Caco-2 (cell line): ENCODE results near the gene NEAT1. TPM values are rescaled to one million over a fixed set of nuclear protein-coding genes. Genes with fewer than 3 reads are reported as not detected.
"Not testable (repeated sequence)": the region's sequence is repeated elsewhere in the genome, so short reads cannot be mapped to it uniquely, and the experiment has no call there.

Experiments
- BruUV-seq: library from RNA; stranded (reverse); fragments of 400-500 nt; replicated peaks from 2 replicates; lab custom pipeline; 2021; lab: Mats Ljungman, UMichigan
- CTCF ChIA-PET: fragments of 300-600 bp; sonication (Branson Sonifier 250); formaldehyde crosslinking; loops from one replicate; lab custom pipeline; 2022; ENCODE audit warnings: antibody characterized with exemption; lab: Charles Lee
- POLR2A ChIA-PET: fragments of 300-600 bp; sonication (Branson Sonifier 250); formaldehyde crosslinking; loops from one replicate; lab custom pipeline; 2022; ENCODE audit warnings: antibody characterized with exemption; lab: Charles Lee
- DNase-seq, 2 experiments: peaks; one replicate each; pipeline versions ENCODE4 v3.0.0 to v3.0.0-alpha.2; 2020 to 2022
- H3K27me3 ChIP-seq: replicated peaks from 2 replicates; pipeline ENCODE4 v1.6.0; 2011; ENCODE audit warnings: low read length; ENCODE audit not compliant: control insufficient read depth, insufficient read depth
- H3K36me3 ChIP-seq: 2 replicates; pipeline ENCODE4 v1.5.1; 2011; ENCODE audit warnings: low read length; ENCODE audit not compliant: control insufficient read depth, insufficient read depth
- H3K4me1 ChIP-seq: fragments of 250-450 bp; sonication (Bioruptor Pico); 2 replicates; pipeline ENCODE4 v1.5.1; 2020; ENCODE audit warnings: mild to moderate bottlenecking
- H3K4me3 ChIP-seq: 2 replicates; pipeline ENCODE4 v1.5.1; 2011; ENCODE audit warnings: low read depth, mild to moderate bottlenecking, control low read depth, low read length
- H3K9me3 ChIP-seq: fragments of 250-450 bp; sonication (Bioruptor Pico); 2 replicates; pipeline ENCODE4 v1.5.1; 2020; ENCODE audit warnings: mild to moderate bottlenecking, moderate library complexity
- H3K27ac Mint-ChIP-seq: one replicate; pipeline ENCODE4 v1.8.0; 2022; ENCODE audit warnings: mixed read lengths; ENCODE audit not compliant: unreplicated experiment
- H3K27me3 Mint-ChIP-seq: one replicate; pipeline ENCODE4 v1.8.0; 2022; ENCODE audit warnings: mixed read lengths; ENCODE audit not compliant: insufficient read depth, unreplicated experiment
- H3K36me3 Mint-ChIP-seq: one replicate; pipeline ENCODE4 v1.8.0; 2022; ENCODE audit warnings: mild to moderate bottlenecking, mixed read lengths; ENCODE audit not compliant: insufficient read depth, unreplicated experiment
- H3K4me1 Mint-ChIP-seq: one replicate; pipeline ENCODE4 v1.8.0; 2022; ENCODE audit warnings: low read depth, mixed read lengths; ENCODE audit not compliant: unreplicated experiment
- H3K4me3 Mint-ChIP-seq: one replicate; pipeline ENCODE4 v1.8.0; 2022; ENCODE audit warnings: mild to moderate bottlenecking, moderate library complexity, mixed read lengths; ENCODE audit not compliant: unreplicated experiment
- H3K9me3 Mint-ChIP-seq: one replicate; pipeline ENCODE4 v1.8.0; 2022; ENCODE audit warnings: mixed read lengths; ENCODE audit not compliant: unreplicated experiment
- CTCF ChIP-seq, 2 experiments: fragments of 200-600 bp in 1 of 2; IDR thresholded peaks; 1 replicate in 1 of 2; 2 replicates in 1 of 2; pipeline versions ENCODE4 v1.5.1 to v1.8.0; 2011 to 2022; ENCODE audit warnings: antibody characterized with exemption in 1 of 2, control low read depth in 1 of 2, inconsistent platforms in 1 of 2, low read depth in 1 of 2, low read length in 1 of 2, mild to moderate bottlenecking in 1 of 2, moderate library complexity in 1 of 2; ENCODE audit not compliant: insufficient read depth in 1 of 2, severe bottlenecking in 1 of 2, unreplicated experiment in 1 of 2
- intact Hi-C: fragments of 100-400 bp; cut with micrococcal nuclease; formaldehyde crosslinking; loops from one replicate; pipeline ENCODE4 v1.10.0; 2022; ENCODE audit not compliant: unreplicated experiment
- total RNA-seq: library from RNA; stranded (reverse); gene quantifications from 2 replicates; pipeline ENCODE4 v1.2.3, GENCODE V29; 2022

Gene NEAT1
- total RNA-seq, 1 experiment from 2014 or later, result 254 TPM

- H3K9me3 ChIP-seq, H3K36me3 ChIP-seq, BruUV-seq, intact Hi-C loops, H3K4me1 Mint-ChIP-seq, H3K27me3 ChIP-seq, H3K27me3 Mint-ChIP-seq, H3K27ac Mint-ChIP-seq, H3K4me3 Mint-ChIP-seq, DNase-seq, H3K4me3 ChIP-seq, H3K9me3 Mint-ChIP-seq: not testable (repeated sequence)
- peaks cover 12% of the 10 kb centered on the region for H3K36me3 Mint-ChIP-seq
- peaks cover 21% of the 10 kb centered on the region for H3K4me1 ChIP-seq
- POLR2A ChIA-PET, result interaction anchor here (0.6 to 1.0 kb wide), 2 partner anchors 32 to 42 kb away, joined by 3 to 5 read pairs; partner anchors contain the start of gene MALAT1
- CTCF ChIA-PET, result interaction anchor here (0.6 to 2.2 kb wide), 2 partner anchors 12 to 48 kb away, joined by 3 to 18 read pairs; no protein-coding TSS in a partner anchor
Measured at GRCh38 chr11:65467306-65467705, 44.7 kb downstream of the NEAT1 start.

- no peaks in the 10 kb centered on the region for H3K9me3 Mint-ChIP-seq
- Histone ChIP-seq H3K9me3 (no peaks in the 10 kb centered on the region), H3K4me1 (peaks cover 30% of the 10 kb centered on the region), H3K27me3 (no peaks in the 10 kb centered on the region), H3K36me3 (no peaks in the 10 kb centered on the region), H3K4me3 (no peak overlapping the region)
- no peaks in the 10 kb centered on the region for H3K27me3 Mint-ChIP-seq
- peak; percentile 94 to 96 for DNase-seq
- POLR2A ChIA-PET, result interaction anchor here (0.6 to 1.3 kb wide), 12 partner anchors 10 to 53 kb away, joined by 3 to 12 read pairs (median 4); partner anchors contain the start of gene NEAT1
- peak; percentile 86 to 97 for TF ChIP-seq CTCF (IDR thresholded peaks at IDR 0.05; ENCODE audit: insufficient read depth in 1 of 2, low read depth in 1 of 2, low read length in 1 of 2, severe bottlenecking in 1 of 2, unreplicated experiment in 1 of 2)
- H3K4me3 Mint-ChIP-seq, result no peak overlapping the region
- no TSS peak for BruUV-seq
- CTCF ChIA-PET, result interaction anchor here (0.5 to 2.2 kb wide), 22 partner anchors 9 to 194 kb away, joined by 3 to 27 read pairs (median 5); partner anchors contain the start of genes MALAT1, NEAT1 and TIGD3
- H3K36me3 Mint-ChIP-seq, result peaks cover 13% of the 10 kb centered on the region
- intact Hi-C loops, result loop anchor here (1.0 kb wide), 3 partner anchors 27 to 103 kb away; no protein-coding TSS in a partner anchor
- peaks cover 7% of the 10 kb centered on the region for H3K4me1 Mint-ChIP-seq
- H3K27ac Mint-ChIP-seq, result no peak overlapping the region
Measured at GRCh38 chr11:65468874-65469333, 46.3 kb downstream of the NEAT1 start.

- peaks cover 13% of the 10 kb centered on the region for H3K36me3 Mint-ChIP-seq
- no peak overlapping the region for H3K4me3 ChIP-seq
- no peaks in the 10 kb centered on the region for H3K27me3 ChIP-seq
- BruUV-seq, result no TSS peak
- ChIA-PET POLR2A (interaction anchor here (0.8 to 4.1 kb wide), 3 partner anchors 17 to 48 kb away, joined by 4 to 101 read pairs (median 22); partner anchors contain the start of genes MALAT1 and NEAT1), CTCF (interaction anchor here (0.6 to 2.7 kb wide), 6 partner anchors 15 to 96 kb away, joined by 3 to 52 read pairs (median 7); partner anchors contain the start of gene MALAT1)
- no peak for TF ChIP-seq CTCF (IDR thresholded peaks at IDR 0.05; ENCODE audit: insufficient read depth in 1 of 2, low read depth in 1 of 2, low read length in 1 of 2, severe bottlenecking in 1 of 2, unreplicated experiment in 1 of 2)
- H3K27ac Mint-ChIP-seq, result peak overlapping the region; percentile 96
- intact Hi-C loops, result loop anchor here (1.0 kb wide), 1 partner anchor 40 kb away; no protein-coding TSS in a partner anchor
- H3K9me3 Mint-ChIP-seq, result no peaks in the 10 kb centered on the region
- H3K4me3 Mint-ChIP-seq, result no peak overlapping the region
- peaks cover 7% of the 10 kb centered on the region for H3K4me1 Mint-ChIP-seq
- no peak for DNase-seq
- H3K36me3 ChIP-seq, result no peaks in the 10 kb centered on the region
- no peaks in the 10 kb centered on the region for H3K9me3 ChIP-seq
- H3K4me1 ChIP-seq, result peaks cover 30% of the 10 kb centered on the region
- H3K27me3 Mint-ChIP-seq, result no peaks in the 10 kb centered on the region
Measured at GRCh38 chr11:65470433-65471049, 47.9 kb downstream of the NEAT1 start.
